Activated CD4-positive, alpha-beta T cell treated with anti-CD3 and anti-CD28 coated beads for 36 hours (primary cell): ENCODE data around the gene CRLF2. TPM values are rescaled to one million over a fixed set of nuclear protein-coding genes. Genes with fewer than 3 reads are reported as not detected.
A peak's percentile ranks its signal among the peaks of the same experiment; 100 is the strongest.
"Not testable (repeated sequence)": the region's sequence is repeated elsewhere in the genome, so short reads cannot be mapped to it uniquely, and the experiment has no call there.

Experiments
- ATAC-seq: fragments of 200-7000 bp; cut with Tn5 transposase; one replicate; pipeline ENCODE4 v1.10.0; 2021; ENCODE audit warnings: mild to moderate bottlenecking, moderate library complexity
- CTCF ChIA-PET: fragments of 350-600 bp; sonication (Branson Sonifier 250); formaldehyde crosslinking; loops from one replicate; lab custom pipeline; 2021; ENCODE audit warnings: antibody characterized with exemption; lab: Charles Lee
- POLR2A ChIA-PET: fragments of 350-600 bp; sonication (Branson Sonifier 250); formaldehyde crosslinking; loops from one replicate; lab custom pipeline; 2021; ENCODE audit warnings: antibody characterized with exemption, inconsistent platforms; lab: Charles Lee
- DNase-seq: peaks from one replicate; pipeline ENCODE4 v3.0.0-alpha.2; 2020
- H3K27ac Mint-ChIP-seq: one replicate; pipeline ENCODE4 v1.8.0; 2021; ENCODE audit warnings: mixed read lengths
- H3K27me3 Mint-ChIP-seq: one replicate; pipeline ENCODE4 v1.8.0; 2021; ENCODE audit warnings: mixed read lengths
- H3K36me3 Mint-ChIP-seq: one replicate; pipeline ENCODE4 v1.8.0; 2021; ENCODE audit warnings: low read depth, mixed read lengths
- H3K4me1 Mint-ChIP-seq: one replicate; pipeline ENCODE4 v1.8.0; 2021; ENCODE audit warnings: mixed read lengths
- H3K4me3 Mint-ChIP-seq: one replicate; pipeline ENCODE4 v1.8.0; 2021; ENCODE audit warnings: mild to moderate bottlenecking, moderate library complexity, mixed read lengths
- H3K9me3 Mint-ChIP-seq: one replicate; pipeline ENCODE4 v1.8.0; 2021; ENCODE audit warnings: low read depth, mixed read lengths
- intact Hi-C, 2 experiments: fragments of 100-400 bp; cut with DNase I in 1 of 2; cut with micrococcal nuclease in 1 of 2; formaldehyde crosslinking; loops; one replicate each; pipeline versions ENCODE4 v1.14.2 to v1.15.1; 2022 to 2024; cut with DNase I, micrococcal nuclease
- total RNA-seq, 2 experiments: library from RNA; stranded (reverse); gene quantifications; one replicate each; pipeline ENCODE4 v1.2.3, GENCODE V29; 2021

The CRLF2 gene
- total RNA-seq, 2 experiments from 2014 or later, result 1.3 to 1.7 TPM

DNA sequence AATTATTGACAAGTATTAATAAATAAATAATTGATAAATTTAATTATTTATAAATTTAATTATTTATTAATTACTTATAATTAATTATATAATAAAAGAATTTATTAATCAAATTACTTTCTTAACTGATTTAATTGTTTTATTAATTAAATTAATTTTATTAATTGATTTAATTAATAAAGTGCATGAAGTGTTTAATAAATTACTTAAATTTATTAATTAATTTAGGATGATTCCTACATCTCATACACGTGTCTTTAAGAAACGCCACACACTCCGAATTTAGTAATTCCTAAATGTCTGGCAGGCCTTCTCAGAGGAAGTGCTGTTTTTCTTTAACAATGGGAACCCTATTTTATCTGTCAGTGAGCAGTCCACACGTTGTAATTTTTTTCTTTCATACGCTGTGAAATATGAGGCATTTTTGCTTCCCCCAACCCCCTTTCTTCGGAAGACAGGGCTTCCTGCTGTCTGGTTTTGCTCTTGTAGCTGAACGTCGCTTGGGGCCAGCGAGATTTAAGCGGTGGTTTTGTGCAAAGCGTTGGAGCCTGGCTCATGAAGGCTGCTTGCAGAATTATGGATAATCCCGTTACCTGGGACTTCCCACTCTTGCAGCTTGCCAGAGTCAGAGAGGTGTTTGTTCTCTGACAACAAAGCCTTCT is 46.8 kb downstream of the CRLF2 start:
- no peaks in the 10 kb centered on the region for H3K9me3 Mint-ChIP-seq
- CTCF ChIA-PET, result no interaction called here
- H3K36me3 Mint-ChIP-seq, result no peaks in the 10 kb centered on the region
- peaks cover 6% of the 10 kb centered on the region for H3K27me3 Mint-ChIP-seq
- POLR2A ChIA-PET, result no interaction called here
- H3K4me1 Mint-ChIP-seq, result peaks cover 10% of the 10 kb centered on the region
- H3K4me3 Mint-ChIP-seq, result peak overlapping the region; percentile 30
- intact Hi-C loops, result loop anchor here in 1 of 2 experiments (5.0 kb wide), 1 partner anchor 77 kb away; no protein-coding TSS in a partner anchor
- peak; percentile 39 for DNase-seq
- peak; percentile 37 for ATAC-seq
- H3K27ac Mint-ChIP-seq, result peak overlapping the region; percentile 31

DNA sequence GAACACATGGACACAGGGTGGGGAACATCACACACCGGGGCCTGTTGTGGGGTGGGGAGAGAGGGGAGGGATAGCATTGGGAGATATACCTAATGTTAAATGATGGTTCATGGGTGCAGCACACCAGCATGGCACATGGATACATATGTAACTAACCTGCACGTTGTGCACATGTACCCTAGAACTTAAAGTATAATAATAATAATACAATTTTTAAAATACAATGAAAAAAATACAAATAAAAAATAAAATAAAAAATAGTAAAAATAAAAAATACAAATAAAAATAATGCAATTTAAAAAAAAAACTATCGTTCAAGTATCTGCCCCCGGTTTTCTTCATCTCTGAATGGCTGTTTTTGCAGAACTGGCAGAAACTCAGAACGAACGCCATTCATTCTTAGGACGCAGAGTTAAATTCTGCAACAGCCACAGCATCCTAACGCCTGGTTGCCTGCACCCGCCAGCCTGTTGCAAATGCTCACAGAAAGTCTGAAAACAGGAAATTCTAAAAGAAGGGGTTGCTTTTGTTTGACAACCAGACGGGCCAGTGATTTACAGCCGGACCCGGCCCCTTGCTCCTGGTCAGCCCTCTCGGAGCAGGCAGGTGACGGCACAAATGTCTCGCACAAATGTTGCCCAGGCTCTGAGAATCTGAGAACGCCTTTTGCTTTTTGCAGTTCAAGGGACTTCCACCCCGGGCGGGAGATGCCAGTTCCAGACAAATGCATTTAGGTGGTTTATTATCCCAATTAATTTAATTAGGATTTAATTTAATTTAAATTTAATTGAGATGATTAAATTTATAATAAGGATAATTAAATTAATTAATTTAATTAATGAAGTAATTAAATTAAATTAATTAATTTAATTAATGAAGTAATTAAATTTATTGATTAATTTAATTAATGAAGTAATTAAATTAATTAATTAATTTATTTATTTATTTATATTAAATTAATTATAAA is 47.8 kb downstream of the CRLF2 start:
- Mint-ChIP-seq H3K36me3 (no peaks in the 10 kb centered on the region), H3K4me3 (no peak overlapping the region), H3K27ac (no peak overlapping the region), H3K9me3 (peaks cover 3% of the 10 kb centered on the region), H3K27me3 (peaks cover 6% of the 10 kb centered on the region), H3K4me1 (peaks cover 10% of the 10 kb centered on the region)
- CTCF ChIA-PET, result no interaction called here
- ATAC-seq (no peak), DNase-seq (peak; percentile 31)
- POLR2A ChIA-PET, result no interaction called here
- intact Hi-C loops, result loop anchor here in 1 of 2 experiments (5.0 kb wide), 1 partner anchor 78 kb away; no protein-coding TSS in a partner anchor

- POLR2A ChIA-PET, result no interaction called here
- CTCF ChIA-PET, result no interaction called here
- peaks cover 6% of the 10 kb centered on the region for H3K27me3 Mint-ChIP-seq
- no peaks in the 10 kb centered on the region for H3K36me3 Mint-ChIP-seq
- DNase-seq, result no peak
- H3K9me3 Mint-ChIP-seq, result peaks cover 7% of the 10 kb centered on the region
- H3K27ac Mint-ChIP-seq, result no peak overlapping the region
- peaks cover 10% of the 10 kb centered on the region for H3K4me1 Mint-ChIP-seq
- ATAC-seq, result no peak
- intact Hi-C loops, result no loop called here
- no peak overlapping the region for H3K4me3 Mint-ChIP-seq
Measured at GRCh38 chrX:1163231-1163630, 49.2 kb downstream of the CRLF2 start.

DNA sequence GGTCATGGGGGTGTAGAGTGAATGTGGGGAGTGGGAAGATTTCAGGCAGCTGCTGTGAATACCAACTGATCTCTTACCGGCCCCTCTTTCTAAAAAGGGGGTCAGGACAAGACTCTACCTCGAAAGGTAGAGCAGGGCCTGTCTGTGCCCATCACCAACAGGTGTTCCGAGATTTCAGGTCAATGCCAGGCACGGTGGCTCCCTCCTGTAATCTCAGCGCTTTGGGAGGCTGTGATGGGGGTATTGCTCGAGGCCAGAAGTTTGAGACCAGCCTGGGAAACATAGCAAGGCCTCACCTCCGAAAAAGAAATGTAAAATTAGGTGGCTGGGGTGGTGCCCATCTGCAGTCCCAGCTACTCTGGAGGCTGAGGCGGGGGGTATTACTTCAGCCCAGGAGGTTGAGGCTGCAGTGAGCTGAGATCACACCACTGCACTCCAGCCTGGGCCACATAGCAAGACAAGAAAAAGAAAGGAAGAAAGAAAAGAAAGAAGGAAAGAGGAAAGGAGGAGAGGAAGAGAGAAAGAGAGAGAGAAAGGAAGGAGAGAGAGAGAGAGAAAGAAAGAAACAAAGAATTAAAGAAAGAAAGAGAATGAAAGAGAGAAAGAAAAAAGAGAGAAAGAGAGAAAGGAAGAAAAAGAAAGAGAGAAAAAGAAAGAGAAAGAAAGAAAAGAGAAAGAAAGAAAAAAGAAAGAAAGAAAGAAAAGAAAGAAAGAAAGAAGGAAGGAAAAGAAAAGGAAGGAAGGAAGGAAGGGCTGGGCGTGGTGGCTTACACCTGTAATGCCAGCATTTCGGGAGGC is 50.1 kb downstream of the CRLF2 start:
- no peak overlapping the region for H3K4me3 Mint-ChIP-seq
- no peaks in the 10 kb centered on the region for H3K36me3 Mint-ChIP-seq
- peaks cover 6% of the 10 kb centered on the region for H3K27me3 Mint-ChIP-seq
- CTCF ChIA-PET, result no interaction called here
- ATAC-seq, result no peak
- H3K9me3 Mint-ChIP-seq, result peaks cover 7% of the 10 kb centered on the region
- H3K4me1 Mint-ChIP-seq, result peaks cover 7% of the 10 kb centered on the region
- POLR2A ChIA-PET, result no interaction called here
- no peak overlapping the region for H3K27ac Mint-ChIP-seq
- DNase-seq, result no peak
- intact Hi-C loops, result no loop called here

GRCh38 chrX:1159548-1159947 is 52.9 kb downstream of the CRLF2 start:
- POLR2A ChIA-PET, result no interaction called here
- ATAC-seq, result no peak
- H3K27ac Mint-ChIP-seq, result no peak overlapping the region

DNA sequence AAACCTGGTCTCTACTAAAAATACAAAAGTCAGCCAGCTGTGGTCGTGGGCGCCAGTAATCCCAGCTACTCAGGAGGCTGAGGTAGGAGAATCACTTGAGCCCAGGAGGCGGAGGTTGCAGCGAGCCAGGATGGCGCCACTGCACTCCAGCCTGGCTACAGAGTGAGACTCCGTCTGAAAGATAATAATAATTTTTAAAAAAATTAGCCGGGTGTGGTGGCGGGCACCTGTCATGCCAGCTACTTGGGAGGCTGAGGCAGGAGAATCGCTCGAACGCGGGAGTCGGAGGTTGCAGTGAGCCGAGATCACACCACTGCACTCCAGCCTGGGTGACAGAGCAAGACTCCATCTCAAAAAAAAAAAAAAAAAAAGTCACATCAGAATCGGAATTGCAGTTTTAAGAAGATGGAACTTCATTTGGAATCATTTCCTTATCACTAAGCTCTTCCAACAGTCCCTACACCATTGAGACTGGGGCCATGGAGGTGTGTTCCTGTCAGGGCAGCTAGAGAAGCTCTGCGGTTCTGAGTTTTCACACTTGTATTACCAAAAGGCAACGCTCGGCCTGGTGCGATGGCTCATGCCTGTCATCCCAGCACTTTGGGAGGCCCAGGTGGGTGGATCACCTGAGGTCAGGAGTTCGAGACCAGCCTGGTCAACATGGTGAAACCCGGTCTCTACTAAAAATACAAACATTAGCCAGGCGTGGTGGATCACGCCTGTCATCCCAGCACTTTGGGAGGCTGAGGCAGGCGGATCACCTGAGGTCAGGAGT is 55.6 kb downstream of the CRLF2 start:
- H3K4me1 Mint-ChIP-seq, H3K27me3 Mint-ChIP-seq, CTCF ChIA-PET, H3K9me3 Mint-ChIP-seq, DNase-seq, POLR2A ChIA-PET, H3K27ac Mint-ChIP-seq, H3K36me3 Mint-ChIP-seq, ATAC-seq, H3K4me3 Mint-ChIP-seq: not testable (repeated sequence)
- intact Hi-C loops, result loop anchor here in 1 of 2 experiments (5.0 to 10.0 kb wide), 2 partner anchors 232 to 730 kb away; no protein-coding TSS in a partner anchor

More at GRCh38 chrX:1159548-1159947, 52.9 kb downstream of the CRLF2 start:
- no peak overlapping the region for H3K4me3 Mint-ChIP-seq
- peaks cover 2% of the 10 kb centered on the region for H3K4me1 Mint-ChIP-seq
- CTCF ChIA-PET, result no interaction called here
- peaks cover 7% of the 10 kb centered on the region for H3K9me3 Mint-ChIP-seq
- intact Hi-C loops, result loop anchor here in 1 of 2 experiments (5.0 to 10.0 kb wide), 2 partner anchors 235 to 732 kb away; no protein-coding TSS in a partner anchor
- no peak for DNase-seq
- H3K27me3 Mint-ChIP-seq, result peaks cover 2% of the 10 kb centered on the region
- no peaks in the 10 kb centered on the region for H3K36me3 Mint-ChIP-seq

DNA sequence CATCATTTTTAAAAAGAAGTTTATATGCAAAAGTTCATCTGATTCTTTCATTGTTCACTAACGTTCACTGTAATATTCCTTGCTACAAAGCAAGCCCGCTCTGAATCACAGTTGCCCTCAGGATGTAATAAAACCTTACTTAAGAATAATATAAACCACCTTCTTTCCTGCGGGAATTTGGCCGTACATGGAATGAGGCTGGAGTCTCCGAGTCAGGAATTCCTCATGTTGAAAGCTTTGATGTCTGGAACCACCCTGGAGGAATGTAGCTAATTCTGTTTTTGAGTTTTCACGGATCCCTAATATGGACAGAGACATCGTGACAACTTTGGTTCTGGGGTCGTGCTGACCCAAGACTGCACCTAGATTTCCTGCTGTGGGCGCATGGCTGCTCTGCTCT is 58.5 kb downstream of the CRLF2 start:
- Mint-ChIP-seq H3K36me3 (no peaks in the 10 kb centered on the region), H3K4me3 (no peak overlapping the region), H3K9me3 (no peaks in the 10 kb centered on the region), H3K27ac (no peak overlapping the region), H3K27me3 (peaks cover 4% of the 10 kb centered on the region), H3K4me1 (no peaks in the 10 kb centered on the region)
- intact Hi-C loops, result loop anchor here in 1 of 2 experiments (10.0 kb wide), 1 partner anchor 229 kb away; no protein-coding TSS in a partner anchor
- CTCF ChIA-PET, result no interaction called here
- POLR2A ChIA-PET, result no interaction called here
- no peak for DNase-seq
- ATAC-seq, result no peak

DNA sequence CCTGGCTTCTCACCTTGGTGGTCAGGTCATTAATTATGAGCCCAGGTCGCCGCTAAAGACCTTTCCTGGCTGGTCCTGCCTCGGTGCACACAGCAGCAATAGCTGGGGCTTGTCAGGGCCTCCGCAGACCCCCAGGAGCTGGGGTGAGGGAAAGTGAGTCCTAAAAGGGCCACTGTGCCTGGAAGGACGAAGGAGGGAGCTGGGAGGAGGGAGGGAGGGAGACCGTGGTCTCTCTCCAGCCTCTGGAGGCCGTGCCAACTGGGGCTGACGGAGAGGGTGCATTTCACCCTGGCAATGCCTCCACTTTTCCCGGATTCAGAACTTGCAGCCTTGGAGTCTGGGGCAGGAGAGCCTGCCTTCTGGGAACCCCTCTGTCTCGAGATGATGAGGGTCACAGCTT is 60.4 kb downstream of the CRLF2 start:
- CTCF ChIA-PET, result no interaction called here
- POLR2A ChIA-PET, result no interaction called here
- Mint-ChIP-seq H3K27me3 (peaks cover 6% of the 10 kb centered on the region), H3K4me1 (no peaks in the 10 kb centered on the region), H3K9me3 (no peaks in the 10 kb centered on the region), H3K27ac (no peak overlapping the region), H3K4me3 (no peak overlapping the region), H3K36me3 (no peaks in the 10 kb centered on the region)
- intact Hi-C loops, result loop anchor here in 1 of 2 experiments (10.0 kb wide), 1 partner anchor 227 kb away; no protein-coding TSS in a partner anchor
- DNase-seq, result no peak
- no peak for ATAC-seq

- Mint-ChIP-seq H3K27ac (no peak overlapping the region), H3K4me3 (no peak overlapping the region), H3K9me3 (no peaks in the 10 kb centered on the region), H3K4me1 (no peaks in the 10 kb centered on the region), H3K27me3 (peaks cover 6% of the 10 kb centered on the region), H3K36me3 (no peaks in the 10 kb centered on the region)
- CTCF ChIA-PET, result no interaction called here
- ATAC-seq (no peak), DNase-seq (no peak)
- POLR2A ChIA-PET, result no interaction called here
- intact Hi-C loops, result loop anchor here in 1 of 2 experiments (10.0 kb wide), 1 partner anchor 227 kb away; no protein-coding TSS in a partner anchor
Measured at GRCh38 chrX:1151378-1152077, 60.9 kb downstream of the CRLF2 start.
